DLD1 (cell line): ENCODE results near the gene BPIFB3.

Experiments used
- in situ Hi-C: cut with HindIII; loops from 2 replicates; pipeline ENCODE4 v1.10.0; 2017; ENCODE audit warnings: low sequenced_read_pairs

Gene BPIFB3

GRCh38 chr20:33059741-33060390 is 6.2 kb downstream of the BPIFB3 start:
- in situ Hi-C loops, result no loop called here

GRCh38 chr20:33061658-33062028 is 7.9 kb downstream of the BPIFB3 start:
- in situ Hi-C loops, result no loop called here

GRCh38 chr20:33062105-33062824 is 8.6 kb downstream of the BPIFB3 start:
- in situ Hi-C loops, result no loop called here

GRCh38 chr20:33062825-33063149 is 9.1 kb downstream of the BPIFB3 start:
- in situ Hi-C loops, result no loop called here

GRCh38 chr20:33063271-33063670 is 9.6 kb downstream of the BPIFB3 start:
- in situ Hi-C loops, result no loop called here

- in situ Hi-C loops, result no loop called here
These were observed 11.0 kb downstream of the BPIFB3 start for GRCh38 chr20:33064572-33065287.

GRCh38 chr20:33065785-33066184 is 12.1 kb downstream of the BPIFB3 start:
- in situ Hi-C loops, result no loop called here

- in situ Hi-C loops, result no loop called here
These were observed 14.1 kb downstream of the BPIFB3 start for GRCh38 chr20:33067806-33068205.

GRCh38 chr20:33068251-33068939 is 14.7 kb downstream of the BPIFB3 start:
- in situ Hi-C loops, result no loop called here

GRCh38 chr20:33069673-33070072 is 16.0 kb downstream of the BPIFB3 start:
- in situ Hi-C loops, result no loop called here

- in situ Hi-C loops, result no loop called here
These were observed 16.7 kb downstream of the BPIFB3 start for GRCh38 chr20:33070111-33071053.

- in situ Hi-C loops, result no loop called here
These were observed 17.5 kb downstream of the BPIFB3 start for GRCh38 chr20:33071198-33071597.

- in situ Hi-C loops, result no loop called here
These were observed 18.7 kb downstream of the BPIFB3 start for GRCh38 chr20:33072362-33072761.

GRCh38 chr20:33072813-33073212 is 19.1 kb downstream of the BPIFB3 start:
- in situ Hi-C loops, result no loop called here

- in situ Hi-C loops, result no loop called here
These were observed 21.0 kb downstream of the BPIFB3 start for GRCh38 chr20:33074675-33075074.

GRCh38 chr20:33075281-33075680 is 21.6 kb downstream of the BPIFB3 start:
- in situ Hi-C loops, result no loop called here

- in situ Hi-C loops, result no loop called here
These were observed 23.1 kb downstream of the BPIFB3 start for GRCh38 chr20:33076662-33077372.

GRCh38 chr20:33079259-33079658 is 25.6 kb downstream of the BPIFB3 start, which contains the start of gene BPIFB4:
Gene BPIFB4, plus strand, starts transcription at chr20:33079643. Its CDS starts 1,884 bp downstream, at chr20:33081527.
- in situ Hi-C loops, result no loop called here

- in situ Hi-C loops, result no loop called here
These were observed 27.9 kb downstream of the BPIFB3 start for GRCh38 chr20:33081411-33082154.
